ENCODE data around the gene MAPK1IP1L.
"Not testable (repeated sequence)": the region's sequence is repeated elsewhere in the genome, so short reads cannot be mapped to it uniquely, and the experiment has no call there.

Gene MAPK1IP1L

DNA sequence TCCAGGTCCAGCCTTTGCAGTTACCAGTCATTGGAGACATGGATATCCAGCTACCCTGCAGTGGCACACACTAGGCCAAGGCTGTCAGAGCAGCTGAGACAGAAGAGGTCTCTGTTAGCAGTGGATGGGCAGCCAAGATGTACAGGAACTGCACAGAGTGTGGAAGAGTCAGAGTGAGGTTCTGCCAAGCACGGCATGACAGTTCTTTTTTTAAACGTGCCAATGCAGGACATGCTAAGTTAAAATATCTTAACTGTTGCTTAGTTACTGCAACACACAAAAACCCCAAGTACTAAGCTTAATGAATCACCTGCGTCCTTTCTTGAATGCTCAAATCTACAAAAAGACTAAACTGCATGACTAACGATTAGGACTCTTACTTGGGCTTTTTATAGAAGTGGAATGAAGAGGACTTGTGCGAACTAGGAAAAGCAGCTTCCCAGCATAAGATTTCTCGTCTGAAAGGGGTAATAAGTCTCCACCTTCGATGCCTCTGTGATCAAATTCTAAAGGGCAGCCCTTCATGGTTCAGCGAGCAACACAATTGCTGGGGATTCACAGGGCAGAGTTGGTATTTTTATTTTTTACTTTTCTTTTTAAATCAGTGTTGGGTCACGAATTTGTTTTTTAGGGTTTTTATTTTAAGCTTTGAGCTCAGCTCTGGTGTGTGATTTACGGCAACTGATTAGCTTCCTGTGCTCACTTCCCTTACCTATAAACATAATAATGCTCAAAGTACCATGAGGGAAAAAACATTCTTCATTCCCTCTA lies 20.6 kb downstream of the MAPK1IP1L start:
- H3K27ac ChIP-seq, result no peak overlapping the region
- TF ChIP-seq ZFX (IDR thresholded peaks at IDR 0.05; ENCODE audit: borderline replicate concordance), result no peak
- TF ChIP-seq, protein P1, sequence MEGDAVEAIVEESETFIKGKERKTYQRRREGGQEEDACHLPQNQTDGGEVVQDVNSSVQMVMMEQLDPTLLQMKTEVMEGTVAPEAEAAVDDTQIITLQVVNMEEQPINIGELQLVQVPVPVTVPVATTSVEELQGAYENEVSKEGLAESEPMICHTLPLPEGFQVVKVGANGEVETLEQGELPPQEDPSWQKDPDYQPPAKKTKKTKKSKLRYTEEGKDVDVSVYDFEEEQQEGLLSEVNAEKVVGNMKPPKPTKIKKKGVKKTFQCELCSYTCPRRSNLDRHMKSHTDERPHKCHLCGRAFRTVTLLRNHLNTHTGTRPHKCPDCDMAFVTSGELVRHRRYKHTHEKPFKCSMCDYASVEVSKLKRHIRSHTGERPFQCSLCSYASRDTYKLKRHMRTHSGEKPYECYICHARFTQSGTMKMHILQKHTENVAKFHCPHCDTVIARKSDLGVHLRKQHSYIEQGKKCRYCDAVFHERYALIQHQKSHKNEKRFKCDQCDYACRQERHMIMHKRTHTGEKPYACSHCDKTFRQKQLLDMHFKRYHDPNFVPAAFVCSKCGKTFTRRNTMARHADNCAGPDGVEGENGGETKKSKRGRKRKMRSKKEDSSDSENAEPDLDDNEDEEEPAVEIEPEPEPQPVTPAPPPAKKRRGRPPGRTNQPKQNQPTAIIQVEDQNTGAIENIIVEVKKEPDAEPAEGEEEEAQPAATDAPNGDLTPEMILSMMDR (IDR thresholded peaks at IDR 0.05), result no peak

DNA sequence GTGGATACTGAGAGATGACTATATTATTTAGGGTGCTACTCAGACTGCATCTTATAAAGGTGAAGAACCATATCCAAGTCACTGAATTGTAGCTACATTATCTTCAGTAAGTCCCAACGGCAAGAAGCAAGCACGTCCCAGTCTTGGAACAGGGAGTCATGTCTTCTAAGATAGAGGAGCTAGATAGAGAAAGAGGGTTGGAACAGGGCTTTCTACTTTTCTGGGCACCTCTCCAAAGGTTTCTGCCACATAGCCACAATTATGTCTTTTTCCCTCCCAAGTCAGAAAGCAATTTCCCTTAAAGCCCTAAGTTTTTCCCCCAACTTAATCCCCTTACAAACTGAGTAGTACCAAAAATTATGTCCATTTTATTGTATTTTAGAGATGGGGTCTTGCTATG lies 22.4 kb downstream of the MAPK1IP1L start:
- H3K27ac ChIP-seq, result no peak overlapping the region
- TF ChIP-seq ZFX (IDR thresholded peaks at IDR 0.05; ENCODE audit: borderline replicate concordance), result no peak
- TF ChIP-seq, protein P1 (IDR thresholded peaks at IDR 0.05), result no peak

DNA sequence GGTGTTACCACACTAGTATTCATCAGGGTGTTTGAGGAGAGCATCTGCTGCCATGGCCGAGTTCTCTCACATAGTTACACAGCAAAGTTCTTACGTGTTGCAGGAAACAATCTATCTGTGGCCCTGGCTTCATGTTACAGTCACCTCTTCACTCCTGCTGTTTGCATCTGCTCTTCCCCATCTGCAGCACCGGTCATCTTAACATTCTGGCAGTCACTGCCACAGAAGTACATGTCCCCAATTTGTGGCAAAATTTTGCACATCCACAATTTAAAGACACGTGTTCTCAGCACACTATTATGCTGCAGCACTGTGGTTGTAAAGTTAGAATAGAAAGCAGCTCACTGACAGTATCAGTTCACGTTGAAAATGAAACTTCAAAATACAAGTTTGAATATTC lies 23.2 kb downstream of the MAPK1IP1L start:
- TF ChIP-seq ZFX (IDR thresholded peaks at IDR 0.05; ENCODE audit: borderline replicate concordance), result no peak
- TF ChIP-seq, protein P1 (IDR thresholded peaks at IDR 0.05), result no peak
- no peak overlapping the region for H3K27ac ChIP-seq

DNA sequence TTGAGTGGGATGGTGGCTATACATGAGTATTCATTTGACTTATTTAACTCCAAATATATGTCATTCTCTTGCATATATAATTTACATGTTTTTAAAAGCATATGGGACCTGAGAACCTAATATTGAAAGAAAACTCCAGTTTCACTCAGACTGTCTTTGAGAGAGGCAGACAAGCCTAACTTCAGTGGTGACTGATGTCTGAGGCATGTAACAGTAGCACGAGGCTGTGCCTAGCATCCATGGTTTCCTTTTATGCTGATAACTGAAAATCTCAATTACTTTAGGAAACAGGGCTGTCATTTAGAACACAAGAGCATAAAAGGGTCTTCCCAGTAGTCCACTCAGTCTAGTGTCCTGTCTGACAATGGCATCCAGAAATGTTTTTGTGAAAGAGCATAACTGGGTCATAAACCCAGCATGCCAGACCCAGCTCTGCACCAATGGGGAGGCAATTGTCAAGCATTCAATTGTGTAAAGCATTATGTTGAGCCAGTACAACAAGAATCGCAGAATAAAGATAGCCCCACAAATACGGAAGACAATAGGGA lies 24.3 kb downstream of the MAPK1IP1L start:
- no peak for TF ChIP-seq ZFX (IDR thresholded peaks at IDR 0.05; ENCODE audit: borderline replicate concordance)
- TF ChIP-seq, protein P1 (IDR thresholded peaks at IDR 0.05), result no peak
- no peak overlapping the region for H3K27ac ChIP-seq

DNA sequence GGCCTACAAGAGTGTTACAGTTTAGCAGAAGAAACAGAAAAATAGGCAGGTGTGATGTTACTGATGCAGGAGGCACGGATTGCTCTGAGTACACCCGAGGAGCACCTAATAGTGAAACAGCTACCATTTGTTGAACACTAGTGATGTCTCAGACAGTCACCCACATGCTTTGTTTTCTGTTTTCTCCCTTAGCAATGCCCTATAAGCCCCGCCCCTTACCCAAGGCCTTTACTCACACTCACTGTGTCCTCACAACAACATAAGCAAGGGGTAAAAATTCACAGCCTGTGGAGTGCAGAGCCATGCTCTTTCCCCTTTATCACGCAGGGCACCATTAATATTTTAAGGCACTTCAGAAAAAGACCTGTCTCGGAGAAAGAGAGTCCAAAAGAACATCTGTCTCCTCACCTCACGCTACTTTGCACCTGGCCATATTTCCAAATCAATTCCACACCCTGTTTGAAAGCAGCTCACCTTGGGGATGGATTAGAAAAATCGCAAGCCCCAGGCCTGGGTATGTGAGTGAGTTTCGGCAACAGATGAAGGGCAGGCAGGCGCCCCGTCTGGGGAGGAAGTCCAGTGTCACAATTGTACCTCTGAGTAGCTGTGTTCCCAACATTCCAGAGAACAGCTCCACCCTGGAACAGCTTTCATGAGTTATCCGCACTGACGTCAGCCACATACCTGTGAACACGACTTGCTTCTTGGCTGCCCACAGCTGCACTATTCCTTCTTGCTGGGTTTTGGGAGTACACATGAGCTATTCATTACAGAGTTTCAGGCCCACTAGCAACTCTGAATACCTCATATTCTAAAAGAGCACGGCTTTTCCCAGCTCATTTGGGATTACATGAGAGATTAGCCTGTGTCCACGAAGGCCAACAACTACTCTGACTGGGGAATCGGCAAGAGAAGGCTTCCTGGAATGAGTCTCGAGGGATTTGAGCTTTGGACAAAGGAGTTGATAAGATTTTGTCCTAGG lies 26.0 kb downstream of the MAPK1IP1L start:
- TF ChIP-seq, protein P1 (IDR thresholded peaks at IDR 0.05), result no peak
- TF ChIP-seq ZFX (IDR thresholded peaks at IDR 0.05; ENCODE audit: borderline replicate concordance), result no peak
- H3K27ac ChIP-seq, result no peak overlapping the region

DNA sequence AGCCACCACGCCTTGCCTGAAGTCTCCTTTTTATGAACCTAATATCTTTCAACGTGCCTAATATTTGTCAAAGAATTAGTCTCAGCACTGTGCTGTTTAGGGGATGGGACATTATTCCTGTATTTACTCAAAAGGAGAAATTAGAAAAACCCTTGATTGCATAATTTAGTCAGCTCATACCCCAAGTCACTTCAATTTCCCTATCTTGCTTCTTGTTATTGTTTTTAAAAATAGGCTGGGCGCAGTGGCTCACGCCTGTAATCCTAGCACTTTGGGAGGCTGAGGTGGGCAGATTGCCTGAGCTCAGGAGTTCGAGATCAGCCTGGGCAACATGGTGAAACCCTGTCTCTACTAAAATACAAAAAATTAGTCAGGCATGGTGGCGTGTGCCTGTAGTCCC lies 28.5 kb downstream of the MAPK1IP1L start:
- H3K27ac ChIP-seq, result not testable (repeated sequence)

DNA sequence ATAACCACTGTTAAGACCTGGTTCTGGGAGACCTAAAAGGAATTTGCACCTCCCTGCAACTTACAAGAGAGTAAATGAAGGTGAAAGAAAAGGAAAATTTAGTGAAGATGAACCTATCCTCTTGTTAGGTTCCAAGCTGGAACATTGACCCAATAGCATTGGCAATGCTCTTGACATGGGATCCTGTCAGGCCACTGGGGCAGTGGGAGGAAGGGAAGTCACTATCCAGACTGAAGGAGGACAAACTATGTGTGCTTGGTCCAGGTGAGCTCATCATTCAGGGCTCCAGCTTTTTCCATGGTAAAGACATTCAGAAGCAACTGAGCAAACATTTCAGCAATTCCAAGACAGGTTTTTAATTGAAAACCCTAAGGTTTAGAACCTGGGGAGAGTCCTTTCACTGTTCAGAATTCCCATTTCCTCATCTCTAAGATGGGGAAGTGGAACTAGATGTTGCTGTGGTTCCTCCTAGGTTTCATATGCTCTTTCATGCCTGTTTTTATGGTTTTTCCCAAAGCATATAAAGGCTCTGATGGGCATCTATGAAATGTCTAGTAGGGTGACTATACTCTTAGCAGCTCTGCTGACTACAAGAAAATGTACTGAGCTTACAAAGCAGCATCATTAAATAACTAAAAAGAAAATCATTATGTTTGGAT lies 33.1 kb downstream of the MAPK1IP1L start:
- no peak overlapping the region for H3K27ac ChIP-seq

More for the DNA sequence above, 33.1 kb downstream of the MAPK1IP1L start:
- TF ChIP-seq, protein P1 (IDR thresholded peaks at IDR 0.05), result no peak
- no peak for TF ChIP-seq ZFX (IDR thresholded peaks at IDR 0.05; ENCODE audit: borderline replicate concordance)
